Activated CD4-positive, alpha-beta T cell treated with anti-CD3 and anti-CD28 coated beads, Interleukin-2, amount 10 ng/mL, durations not matched to agents 24 days and 14 days (primary cell): ENCODE results near the gene IGFBPL1. TPM values are rescaled to one million over a fixed set of nuclear protein-coding genes. Genes with fewer than 3 reads are reported as not detected.

Experiments
- DNase-seq: peaks from one replicate; pipeline ENCODE4 v3.0.0; 2022
- H3K27ac Mint-ChIP-seq: one replicate; pipeline ENCODE4 v1.8.0; 2022; ENCODE audit warnings: mild to moderate bottlenecking, mixed read lengths
- H3K27me3 Mint-ChIP-seq: one replicate; pipeline ENCODE4 v1.8.0; 2022; ENCODE audit warnings: mixed read lengths
- H3K36me3 Mint-ChIP-seq: one replicate; pipeline ENCODE4 v1.8.0; 2022; ENCODE audit warnings: low read depth, mild to moderate bottlenecking, mixed read lengths
- H3K4me1 Mint-ChIP-seq: one replicate; pipeline ENCODE4 v1.8.0; 2021; ENCODE audit warnings: mixed read lengths
- H3K4me3 Mint-ChIP-seq: one replicate; pipeline ENCODE4 v1.8.0; 2022; ENCODE audit warnings: mild to moderate bottlenecking, moderate library complexity, mixed read lengths
- H3K9me3 Mint-ChIP-seq: one replicate; pipeline ENCODE4 v1.8.0; 2021; ENCODE audit warnings: mixed read lengths
- intact Hi-C: fragments of 100-400 bp; cut with micrococcal nuclease; formaldehyde crosslinking; loops from one replicate; pipeline ENCODE4 v1.15.1; 2023
- total RNA-seq: library from RNA; stranded (reverse); gene quantifications from 2 replicates; pipeline ENCODE4 v1.2.3, GENCODE V29; 2022

The IGFBPL1 gene
- total RNA-seq, 1 donor from 2014 or later = not detected

GRCh38 chr9:38396371-38396671 lies 27.9 kb downstream of the IGFBPL1 start:
- intact Hi-C loops = loop anchor here (10.0 kb wide), 1 partner anchor 492 kb away; the partner anchor contains the start of gene SLC25A51
- H3K4me3 Mint-ChIP-seq = no peak overlapping the region

GRCh38 chr9:38395653-38396370 lies 28.4 kb downstream of the IGFBPL1 start:
- DNase-seq = no peak

More at GRCh38 chr9:38396371-38396671, 27.9 kb downstream of the IGFBPL1 start:
- no peaks in the 10 kb centered on the region for H3K9me3 Mint-ChIP-seq
- peaks cover 6% of the 10 kb centered on the region for H3K27me3 Mint-ChIP-seq
- no peak overlapping the region for H3K27ac Mint-ChIP-seq
- peaks cover 19% of the 10 kb centered on the region for H3K36me3 Mint-ChIP-seq
- DNase-seq = no peak
- H3K4me1 Mint-ChIP-seq = peaks cover 17% of the 10 kb centered on the region

DNA sequence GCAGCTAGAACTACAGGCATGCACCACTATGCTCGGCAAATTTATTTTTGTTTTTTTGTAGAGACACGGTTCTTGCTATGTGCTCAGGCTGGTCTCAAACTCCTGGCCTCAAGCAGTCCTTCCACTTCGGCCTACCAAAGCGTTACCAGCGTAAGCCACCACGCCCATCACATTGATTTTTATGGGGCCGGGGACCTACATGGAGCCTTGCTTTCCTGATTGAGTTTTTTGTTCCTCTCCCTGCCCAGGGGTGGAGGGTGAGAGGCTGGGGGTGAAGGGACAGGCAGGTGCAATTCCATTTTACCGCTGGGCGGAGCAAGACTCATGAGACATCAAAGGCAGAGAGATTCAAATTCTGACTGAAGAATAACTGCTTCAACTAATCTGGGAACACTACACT lies 29.8 kb downstream of the IGFBPL1 start:
- Mint-ChIP-seq H3K4me3 (no peak overlapping the region), H3K9me3 (no peaks in the 10 kb centered on the region), H3K27me3 (peaks cover 11% of the 10 kb centered on the region), H3K36me3 (peaks cover 18% of the 10 kb centered on the region), H3K4me1 (peaks cover 17% of the 10 kb centered on the region), H3K27ac (no peak overlapping the region)
- no peak for DNase-seq
- intact Hi-C loops = loop anchor here (10.0 kb wide), 1 partner anchor 490 kb away; the partner anchor contains the start of gene SLC25A51

More at GRCh38 chr9:38395653-38396370, 28.4 kb downstream of the IGFBPL1 start:
- peaks cover 10% of the 10 kb centered on the region for H3K27me3 Mint-ChIP-seq
- intact Hi-C loops = loop anchor here (10.0 kb wide), 1 partner anchor 491 kb away; the partner anchor contains the start of gene SLC25A51
- no peak overlapping the region for H3K27ac Mint-ChIP-seq
- H3K4me1 Mint-ChIP-seq = peaks cover 17% of the 10 kb centered on the region
- H3K36me3 Mint-ChIP-seq = peaks cover 19% of the 10 kb centered on the region
- no peaks in the 10 kb centered on the region for H3K9me3 Mint-ChIP-seq
- H3K4me3 Mint-ChIP-seq = no peak overlapping the region

- peak; percentile 62 for DNase-seq
- H3K27me3 Mint-ChIP-seq = peaks cover 16% of the 10 kb centered on the region
- peak overlapping the region; percentile 96 for H3K4me3 Mint-ChIP-seq
- intact Hi-C loops = loop anchor here (10.0 kb wide), 1 partner anchor 488 kb away; the partner anchor contains the start of gene SLC25A51
- H3K9me3 Mint-ChIP-seq = no peaks in the 10 kb centered on the region
- peak overlapping the region; percentile 91 for H3K27ac Mint-ChIP-seq
- peaks cover 13% of the 10 kb centered on the region for H3K36me3 Mint-ChIP-seq
- peaks cover 17% of the 10 kb centered on the region for H3K4me1 Mint-ChIP-seq
Measured at GRCh38 chr9:38393128-38393796, 31.0 kb downstream of the IGFBPL1 start.

GRCh38 chr9:38392235-38393127 lies 31.8 kb downstream of the IGFBPL1 start, which contains the start of gene ALDH1B1:
ALDH1B1 (plus strand) TSS chr9:38392702; CDS start chr9:38395749, 3,047 bp downstream.
- Mint-ChIP-seq H3K4me3 (peak within 1 kb of the TSS; percentile 96), H3K4me1 (peaks cover 17% of the 10 kb centered on the region), H3K27ac (peak within 1 kb of the TSS; percentile 91), H3K9me3 (no peaks in the 10 kb centered on the region), H3K36me3 (peaks cover 10% of the 10 kb centered on the region), H3K27me3 (peaks cover 16% of the 10 kb centered on the region)
- intact Hi-C loops = loop anchor here (1.0 to 10.0 kb wide), 2 partner anchors 324 to 488 kb away; partner anchors contain the start of gene SLC25A51
- DNase-seq = peak; percentile 94

DNA sequence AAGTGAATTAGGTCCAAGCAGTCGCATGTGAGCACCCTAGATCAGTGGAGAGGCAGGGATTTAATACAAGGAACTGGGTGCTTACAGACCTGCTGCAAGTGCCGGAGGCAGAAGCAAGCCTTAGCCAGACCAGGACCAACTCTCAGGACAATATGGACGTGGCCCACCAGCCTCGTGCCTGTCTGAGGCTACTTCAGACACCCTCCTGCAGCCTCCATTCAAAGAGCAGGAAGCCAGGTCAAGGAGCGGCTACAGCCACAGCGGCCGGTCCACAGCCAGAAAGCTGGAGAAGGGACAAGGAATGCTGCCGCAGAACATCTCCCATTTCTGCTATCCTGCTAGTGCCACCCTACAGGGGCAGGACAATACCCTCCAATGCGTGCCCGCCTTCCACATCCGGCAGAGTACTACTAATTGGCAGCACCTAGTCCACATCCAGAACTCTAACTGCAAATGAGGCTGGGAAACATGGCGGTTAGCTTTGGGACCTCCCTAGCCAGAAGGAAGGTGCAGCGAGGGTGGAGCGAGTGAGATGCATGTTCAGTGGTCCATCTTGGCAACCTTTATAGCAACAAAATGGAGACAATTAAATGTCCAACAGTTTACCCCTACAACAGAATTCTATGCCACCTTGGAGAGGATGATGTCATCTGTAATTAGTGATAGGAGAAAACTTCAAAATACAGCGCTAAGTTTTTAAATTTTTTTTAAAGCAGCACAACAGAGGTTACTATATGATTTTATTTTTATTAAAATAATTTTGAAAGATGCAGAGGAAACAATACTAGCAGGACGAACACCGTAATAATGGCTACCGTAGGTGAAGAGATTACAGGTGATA lies 32.8 kb downstream of the IGFBPL1 start:
- peaks cover 16% of the 10 kb centered on the region for H3K27me3 Mint-ChIP-seq
- H3K9me3 Mint-ChIP-seq = no peaks in the 10 kb centered on the region
- no peak overlapping the region for H3K27ac Mint-ChIP-seq
- peaks cover 4% of the 10 kb centered on the region for H3K36me3 Mint-ChIP-seq
- peaks cover 17% of the 10 kb centered on the region for H3K4me1 Mint-ChIP-seq
- no peak for DNase-seq
- intact Hi-C loops = loop anchor here (1.0 to 10.0 kb wide), 2 partner anchors 323 to 487 kb away; partner anchors contain the start of gene SLC25A51
- peak overlapping the region; percentile 96 for H3K4me3 Mint-ChIP-seq

DNA sequence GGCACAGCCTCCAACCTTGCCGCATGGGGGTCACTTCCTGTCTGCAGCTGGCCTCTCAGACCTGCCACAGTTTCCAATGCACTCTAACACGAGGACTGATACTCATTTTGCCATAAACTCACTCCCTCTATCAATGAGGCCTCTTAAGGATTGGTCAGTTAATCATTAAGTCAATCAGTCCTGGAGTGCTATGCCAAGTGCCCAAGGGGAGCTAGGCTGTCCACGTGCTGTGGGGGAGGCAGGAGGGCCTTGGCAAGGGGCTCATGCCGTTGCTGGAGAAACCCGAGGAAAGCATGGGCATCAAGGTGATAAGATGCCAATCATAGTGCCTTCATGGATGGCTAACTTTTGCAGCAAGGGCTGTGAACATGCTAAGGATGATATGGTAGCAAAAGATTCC lies 33.4 kb downstream of the IGFBPL1 start:
- H3K4me1 Mint-ChIP-seq = peaks cover 17% of the 10 kb centered on the region
- intact Hi-C loops = loop anchor here (10.0 kb wide), 1 partner anchor 486 kb away; the partner anchor contains the start of gene SLC25A51
- H3K9me3 Mint-ChIP-seq = no peaks in the 10 kb centered on the region
- H3K36me3 Mint-ChIP-seq = peaks cover 3% of the 10 kb centered on the region
- peaks cover 16% of the 10 kb centered on the region for H3K27me3 Mint-ChIP-seq
- peak overlapping the region; percentile 20 for H3K4me3 Mint-ChIP-seq
- DNase-seq = no peak
- H3K27ac Mint-ChIP-seq = no peak overlapping the region

DNA sequence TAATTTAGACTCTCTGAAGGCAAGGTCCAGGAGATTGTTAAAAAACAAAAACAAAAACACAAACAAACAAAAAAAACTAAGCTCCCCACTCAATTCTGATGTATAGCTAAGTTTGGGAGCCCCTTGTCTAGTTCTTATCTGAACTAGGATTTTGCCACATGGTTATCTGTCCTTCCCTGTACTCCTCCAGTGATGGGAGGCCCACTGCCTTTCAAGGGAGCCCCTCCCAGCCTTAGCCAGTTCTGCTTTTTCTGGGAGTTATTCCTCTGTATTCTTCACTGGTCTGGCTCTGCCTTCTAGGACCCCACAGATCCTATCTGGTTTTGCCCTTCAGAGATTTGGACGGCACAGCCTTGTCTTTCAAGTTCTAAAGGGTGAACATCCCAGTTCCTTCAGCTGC lies 33.8 kb downstream of the IGFBPL1 start:
- H3K36me3 Mint-ChIP-seq = peaks cover 3% of the 10 kb centered on the region
- DNase-seq = no peak
- intact Hi-C loops = loop anchor here (10.0 kb wide), 1 partner anchor 486 kb away; the partner anchor contains the start of gene SLC25A51
- H3K27me3 Mint-ChIP-seq = peaks cover 16% of the 10 kb centered on the region
- peaks cover 17% of the 10 kb centered on the region for H3K4me1 Mint-ChIP-seq
- H3K9me3 Mint-ChIP-seq = no peaks in the 10 kb centered on the region
- H3K27ac Mint-ChIP-seq = no peak overlapping the region
- no peak overlapping the region for H3K4me3 Mint-ChIP-seq

DNA sequence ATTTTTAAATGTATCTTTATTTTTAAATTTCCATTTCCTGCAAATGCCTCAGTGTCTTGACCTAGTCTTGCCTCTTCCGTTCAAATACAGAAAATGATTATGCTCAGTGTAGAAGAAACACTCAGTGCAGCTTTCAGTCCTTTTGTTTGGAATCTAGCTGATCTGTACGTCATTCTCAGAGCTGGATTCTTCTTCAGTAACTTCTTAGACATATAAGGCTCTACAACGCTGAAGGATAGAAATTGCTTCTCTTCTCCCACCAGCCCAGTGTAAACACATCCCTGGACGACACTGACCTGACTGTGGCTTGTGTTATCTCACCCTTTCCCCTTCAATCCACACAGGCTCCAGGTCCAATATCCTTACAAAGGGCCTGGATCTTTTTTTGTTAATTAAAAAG lies 34.9 kb downstream of the IGFBPL1 start:
- peaks cover 18% of the 10 kb centered on the region for H3K27me3 Mint-ChIP-seq
- intact Hi-C loops = no loop called here
- H3K9me3 Mint-ChIP-seq = no peaks in the 10 kb centered on the region
- H3K36me3 Mint-ChIP-seq = no peaks in the 10 kb centered on the region
- no peak for DNase-seq
- no peak overlapping the region for H3K4me3 Mint-ChIP-seq
- peaks cover 15% of the 10 kb centered on the region for H3K4me1 Mint-ChIP-seq
- no peak overlapping the region for H3K27ac Mint-ChIP-seq

GRCh38 chr9:38388283-38389223 lies 35.7 kb downstream of the IGFBPL1 start:
- DNase-seq = no peak
- H3K36me3 Mint-ChIP-seq = no peaks in the 10 kb centered on the region
- H3K4me3 Mint-ChIP-seq = no peak overlapping the region
- H3K27me3 Mint-ChIP-seq = peaks cover 18% of the 10 kb centered on the region
- peaks cover 11% of the 10 kb centered on the region for H3K4me1 Mint-ChIP-seq
- no peak overlapping the region for H3K27ac Mint-ChIP-seq
- no peaks in the 10 kb centered on the region for H3K9me3 Mint-ChIP-seq
- intact Hi-C loops = no loop called here

- Mint-ChIP-seq H3K4me3 (no peak overlapping the region), H3K27ac (no peak overlapping the region), H3K27me3 (peaks cover 18% of the 10 kb centered on the region), H3K36me3 (no peaks in the 10 kb centered on the region), H3K9me3 (no peaks in the 10 kb centered on the region), H3K4me1 (peaks cover 3% of the 10 kb centered on the region)
- intact Hi-C loops = no loop called here
- DNase-seq = no peak
Measured at GRCh38 chr9:38387751-38388150, 36.5 kb downstream of the IGFBPL1 start.

- no peak overlapping the region for H3K4me3 Mint-ChIP-seq
- peaks cover 18% of the 10 kb centered on the region for H3K27me3 Mint-ChIP-seq
- DNase-seq = no peak
- H3K4me1 Mint-ChIP-seq = peaks cover 1% of the 10 kb centered on the region
- no peaks in the 10 kb centered on the region for H3K36me3 Mint-ChIP-seq
- no peaks in the 10 kb centered on the region for H3K9me3 Mint-ChIP-seq
- intact Hi-C loops = no loop called here
- no peak overlapping the region for H3K27ac Mint-ChIP-seq
Measured at GRCh38 chr9:38387066-38387465, 37.2 kb downstream of the IGFBPL1 start.
